ENCODE results near the gene CETP.

The CETP gene

GRCh38 chr16:56950051-56950450 lies 11.7 kb upstream of the CETP start:
- TF ChIP-seq REST (IDR thresholded peaks at IDR 0.05; ENCODE audit: insufficient read depth in 1 of 2, low read depth in 2 of 2, low read length in 2 of 2) (no peak), TAF1 (IDR thresholded peaks at IDR 0.05; ENCODE audit: borderline replicate concordance, insufficient read depth, low read length) (no peak), SIN3A (IDR thresholded peaks at IDR 0.05; ENCODE audit: borderline replicate concordance, insufficient read depth, low read length) (no peak), FOXP2 (optimal IDR thresholded peaks at IDR 0.05; ENCODE audit: borderline replicate concordance, extremely low read depth, extremely low read length, insufficient read depth) (no peak), POLR2AphosphoS5 (IDR thresholded peaks at IDR 0.05; ENCODE audit: low read depth, low read length) (no peak)

GRCh38 chr16:56950455-56950854 lies 11.3 kb upstream of the CETP start:
- TF ChIP-seq POLR2AphosphoS5 (IDR thresholded peaks at IDR 0.05; ENCODE audit: low read depth, low read length) (no peak), REST (IDR thresholded peaks at IDR 0.05; ENCODE audit: insufficient read depth in 1 of 2, low read depth in 2 of 2, low read length in 2 of 2) (no peak), TAF1 (IDR thresholded peaks at IDR 0.05; ENCODE audit: borderline replicate concordance, insufficient read depth, low read length) (no peak), SIN3A (IDR thresholded peaks at IDR 0.05; ENCODE audit: borderline replicate concordance, insufficient read depth, low read length) (no peak), FOXP2 (optimal IDR thresholded peaks at IDR 0.05; ENCODE audit: borderline replicate concordance, extremely low read depth, extremely low read length, insufficient read depth) (no peak)

GRCh38 chr16:56950881-56951771 lies 10.6 kb upstream of the CETP start:
- no peak for TF ChIP-seq POLR2AphosphoS5 (IDR thresholded peaks at IDR 0.05; ENCODE audit: low read depth, low read length)
- TF ChIP-seq TAF1 (IDR thresholded peaks at IDR 0.05; ENCODE audit: borderline replicate concordance, insufficient read depth, low read length), result no peak
- no peak for TF ChIP-seq FOXP2 (optimal IDR thresholded peaks at IDR 0.05; ENCODE audit: borderline replicate concordance, extremely low read depth, extremely low read length, insufficient read depth)
- TF ChIP-seq REST (IDR thresholded peaks at IDR 0.05; ENCODE audit: insufficient read depth in 1 of 2, low read depth in 2 of 2, low read length in 2 of 2), result no peak
- no peak for TF ChIP-seq SIN3A (IDR thresholded peaks at IDR 0.05; ENCODE audit: borderline replicate concordance, insufficient read depth, low read length)

- TF ChIP-seq POLR2AphosphoS5 (IDR thresholded peaks at IDR 0.05; ENCODE audit: low read depth, low read length), result no peak
- TF ChIP-seq TAF1 (IDR thresholded peaks at IDR 0.05; ENCODE audit: borderline replicate concordance, insufficient read depth, low read length), result no peak
- no peak for TF ChIP-seq FOXP2 (optimal IDR thresholded peaks at IDR 0.05; ENCODE audit: borderline replicate concordance, extremely low read depth, extremely low read length, insufficient read depth)
- no peak for TF ChIP-seq REST (IDR thresholded peaks at IDR 0.05; ENCODE audit: insufficient read depth in 1 of 2, low read depth in 2 of 2, low read length in 2 of 2)
- no peak for TF ChIP-seq SIN3A (IDR thresholded peaks at IDR 0.05; ENCODE audit: borderline replicate concordance, insufficient read depth, low read length)
Measured at GRCh38 chr16:56953006-56953405, 8.7 kb upstream of the CETP start.

Measured in PFSK-1 (cell line).